NCI-H748 (cell line): Measurements from ENCODE around the gene CAV1.
"Not testable (repeated sequence)": the region's sequence is repeated elsewhere in the genome, so short reads cannot be mapped to it uniquely, and the experiment has no call there.

Experiments used
- DNase-seq: peaks from one replicate; lab custom pipeline; 2025; ENCODE audit not compliant: unreplicated experiment; lab: John Stamatoyannopoulos, UW

Gene CAV1

DNA sequence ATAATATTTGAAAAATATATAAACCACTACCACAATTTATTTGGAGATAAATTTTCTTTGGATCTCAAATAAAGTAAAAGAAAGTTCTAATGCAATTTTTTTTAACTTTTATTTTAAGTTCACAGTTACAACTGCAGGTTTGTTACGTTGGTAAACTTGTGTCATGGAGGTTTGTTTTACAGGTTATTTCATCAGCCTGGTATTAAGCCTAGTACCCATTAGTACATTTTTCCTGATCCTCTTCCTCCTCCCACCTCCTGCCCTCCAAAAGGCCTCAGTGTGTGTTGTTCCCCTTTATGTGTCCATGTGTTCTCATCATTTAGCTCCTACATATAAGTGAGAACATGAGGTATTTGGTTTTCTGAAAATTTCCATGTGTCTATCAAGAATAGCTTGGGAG lies 54.5 kb downstream of the CAV1 start:
- no peak for DNase-seq

DNA sequence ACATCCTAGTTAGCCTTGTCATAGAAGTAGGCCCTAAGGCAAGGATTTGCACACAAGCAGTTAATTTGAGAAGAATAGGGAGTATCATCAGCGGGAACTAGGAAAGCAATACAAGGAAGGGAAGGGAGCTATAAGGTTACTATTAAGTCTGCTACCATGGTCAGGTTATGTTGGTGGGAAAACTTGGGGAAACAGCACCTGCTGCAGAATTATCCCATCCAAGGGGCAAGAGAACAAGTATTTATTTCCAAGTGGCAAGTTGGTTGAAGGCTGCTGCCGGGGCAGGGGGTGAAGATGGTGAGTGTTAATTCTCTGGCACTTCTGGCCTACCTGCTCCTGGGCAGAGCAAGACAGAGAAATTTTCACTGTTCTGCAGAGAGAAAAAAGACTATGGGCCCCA lies 55.0 kb downstream of the CAV1 start:
- DNase-seq, result no peak

- no peak for DNase-seq
Measured at GRCh38 chr7:116582164-116582732, 57.4 kb downstream of the CAV1 start.

GRCh38 chr7:116582806-116583444 lies 58.1 kb downstream of the CAV1 start:
- DNase-seq, result no peak

GRCh38 chr7:116583653-116584052 lies 58.8 kb downstream of the CAV1 start:
- no peak for DNase-seq

- no peak for DNase-seq
Measured at GRCh38 chr7:116584721-116585120, 59.9 kb downstream of the CAV1 start.

GRCh38 chr7:116585392-116585791 lies 60.6 kb downstream of the CAV1 start:
- no peak for DNase-seq

GRCh38 chr7:116585967-116586366 lies 61.1 kb downstream of the CAV1 start:
- no peak for DNase-seq

GRCh38 chr7:116587200-116587599 lies 62.4 kb downstream of the CAV1 start:
- DNase-seq, result not testable (repeated sequence)

- no peak for DNase-seq
Measured at GRCh38 chr7:116588225-116588624, 63.4 kb downstream of the CAV1 start.

GRCh38 chr7:116588641-116589594 lies 64.1 kb downstream of the CAV1 start:
- DNase-seq, result peak; percentile 62

GRCh38 chr7:116591202-116592040 lies 66.6 kb downstream of the CAV1 start:
- peak; percentile 39 for DNase-seq

GRCh38 chr7:116592041-116592355 lies 67.2 kb downstream of the CAV1 start:
- DNase-seq, result no peak

DNA sequence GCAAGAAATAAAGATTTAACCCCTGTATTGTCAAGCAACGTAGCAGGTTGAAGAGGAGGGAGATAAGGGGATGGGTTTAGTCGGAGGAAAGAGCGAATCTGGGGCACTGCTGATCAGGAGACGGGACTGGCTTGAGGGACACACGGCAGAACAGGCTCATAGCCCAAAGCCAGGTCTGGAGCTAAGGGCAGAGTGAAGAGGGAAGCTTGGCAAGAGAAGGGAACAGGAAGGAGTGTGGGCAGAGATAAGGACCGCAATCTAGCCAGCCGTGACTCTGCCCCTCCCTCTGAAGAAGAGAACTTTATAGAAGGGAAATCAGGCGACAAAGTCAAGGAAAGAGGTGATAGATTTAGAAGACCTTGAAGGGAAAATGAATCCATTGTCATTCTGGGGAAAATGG lies 67.6 kb downstream of the CAV1 start:
- DNase-seq, result no peak

DNA sequence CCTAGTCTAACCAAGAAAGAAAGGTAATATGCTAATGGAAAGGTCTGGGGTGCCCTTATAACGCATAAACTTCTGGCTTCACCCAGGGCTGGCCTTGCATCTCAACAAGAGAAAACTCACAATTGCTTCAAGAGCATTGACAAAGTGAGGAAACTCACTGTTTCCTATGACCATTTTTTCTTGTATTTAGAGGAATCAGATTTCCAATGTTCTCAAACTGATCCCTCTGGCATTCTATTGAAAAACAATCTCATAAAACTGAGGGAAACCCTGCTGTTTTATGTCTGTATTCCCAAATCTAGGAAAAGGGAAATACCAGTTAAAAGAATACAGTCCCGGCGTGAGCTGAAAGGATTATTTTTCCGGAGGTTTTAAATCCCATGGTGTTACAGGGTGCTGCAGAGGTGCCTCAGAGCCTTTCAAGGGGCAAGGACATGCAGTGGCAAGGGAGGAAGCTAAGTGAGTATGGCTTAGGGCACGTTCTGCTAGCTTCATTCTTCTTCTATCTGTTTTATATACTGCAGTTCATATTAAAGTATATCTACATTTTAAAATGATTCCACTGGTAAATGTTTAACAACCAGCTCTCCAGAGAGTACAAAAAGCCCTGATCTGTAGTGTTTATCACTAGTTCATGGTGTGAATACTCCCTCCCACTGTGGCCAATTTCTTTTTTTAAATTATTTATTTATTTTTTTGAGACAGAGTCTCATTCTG lies 68.7 kb downstream of the CAV1 start:
- no peak for DNase-seq

DNA sequence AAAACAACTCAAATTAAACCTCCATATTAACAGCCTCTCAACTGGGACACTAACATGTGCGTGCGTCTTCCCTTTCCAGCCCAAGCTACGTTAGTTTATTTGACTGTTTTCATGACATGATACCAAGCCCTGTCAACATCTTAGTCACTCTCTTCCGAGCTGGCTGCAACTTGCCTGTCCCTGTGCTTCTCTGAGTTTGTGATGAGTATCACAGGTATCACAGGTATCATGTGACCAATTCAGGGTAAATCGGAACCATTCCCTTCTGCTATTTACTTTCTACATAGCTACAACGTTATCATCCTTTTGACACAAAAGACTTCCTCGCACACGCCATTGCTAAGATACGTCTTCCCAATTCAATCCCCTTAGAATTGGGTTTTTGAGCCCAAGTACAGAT lies 70.2 kb downstream of the CAV1 start:
- no peak for DNase-seq

DNA sequence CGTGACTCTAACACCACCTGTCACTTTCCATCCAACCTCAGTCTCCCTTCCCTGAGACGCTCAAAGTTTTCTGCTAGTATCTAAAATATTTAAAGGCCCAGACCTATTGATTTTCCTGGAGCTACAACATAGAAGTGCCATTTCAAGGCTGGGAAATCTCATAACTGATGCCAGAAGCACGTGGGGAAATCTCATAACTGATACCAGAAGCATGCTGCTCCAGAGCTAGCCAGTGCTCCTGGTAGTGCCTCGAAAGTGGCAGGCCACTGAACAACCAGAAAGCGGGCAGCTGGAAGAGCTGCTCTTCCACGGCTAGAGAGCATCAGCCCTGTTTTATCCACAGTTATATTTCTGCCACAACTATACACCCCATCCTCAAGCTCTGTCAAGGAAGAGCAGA lies 72.5 kb downstream of the CAV1 start:
- DNase-seq, result no peak

GRCh38 chr7:116598278-116598677 lies 73.4 kb downstream of the CAV1 start:
- peak; percentile 47 for DNase-seq

DNA sequence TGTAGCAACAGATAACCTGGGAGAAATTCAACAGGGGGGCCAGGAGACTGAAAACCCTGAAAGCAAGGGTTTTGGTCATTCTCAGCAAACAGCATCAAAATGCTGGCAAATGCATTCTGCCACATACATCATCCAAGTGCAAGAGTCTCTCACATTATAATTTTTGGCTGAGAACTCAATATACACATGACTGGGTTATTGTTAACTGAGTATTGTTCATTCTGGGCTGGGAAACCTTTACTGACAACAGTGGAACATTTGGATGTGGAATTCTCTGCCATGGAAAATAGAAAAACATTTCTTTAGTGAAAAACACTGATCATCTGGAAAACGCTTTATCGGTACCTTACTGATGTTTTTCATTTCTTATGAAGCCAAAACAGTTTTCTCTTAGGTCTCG lies 74.0 kb downstream of the CAV1 start:
- no peak for DNase-seq

- peak; percentile 34 for DNase-seq
Measured at GRCh38 chr7:116601426-116601825, 76.6 kb downstream of the CAV1 start.

GRCh38 chr7:116607299-116607698 lies 82.5 kb downstream of the CAV1 start:
- no peak for DNase-seq
